GM19023 (cell line): ENCODE results near the gene VCL.
"Not testable (repeated sequence)": the region's sequence is repeated elsewhere in the genome, so short reads cannot be mapped to it uniquely, and the experiment has no call there.

ENCODE experiments used
- ATAC-seq: cut with Tn5 transposase; IDR thresholded peaks from one replicate; pipeline ENCODE4 v1.9.1; 2021; ENCODE audit warnings: mild to moderate bottlenecking, moderate library complexity; ENCODE audit not compliant: unreplicated experiment

VCL gene

GRCh38 chr10:74035303-74035702 is 37.4 kb downstream of the VCL start:
- no peak for ATAC-seq

GRCh38 chr10:74036474-74036873 is 38.6 kb downstream of the VCL start:
- ATAC-seq = no peak

- no peak for ATAC-seq
Observed at GRCh38 chr10:74039561-74040145, 41.7 kb downstream of the VCL start.

- no peak for ATAC-seq
Observed at GRCh38 chr10:74040200-74041126, 42.5 kb downstream of the VCL start.

GRCh38 chr10:74044419-74044818 is 46.5 kb downstream of the VCL start:
- ATAC-seq = no peak

- no peak for ATAC-seq
Observed at GRCh38 chr10:74047304-74047703, 49.4 kb downstream of the VCL start.

GRCh38 chr10:74047871-74048270 is 50.0 kb downstream of the VCL start:
- no peak for ATAC-seq

GRCh38 chr10:74048433-74048832 is 50.5 kb downstream of the VCL start:
- no peak for ATAC-seq

- ATAC-seq = no peak
Observed at GRCh38 chr10:74049955-74050354, 52.0 kb downstream of the VCL start.

- no peak for ATAC-seq
Observed at GRCh38 chr10:74050653-74051052, 52.7 kb downstream of the VCL start.

- ATAC-seq = no peak
Observed at GRCh38 chr10:74051736-74052342, 53.9 kb downstream of the VCL start.

- ATAC-seq = no peak
Observed at GRCh38 chr10:74052994-74053393, 55.1 kb downstream of the VCL start.

- ATAC-seq = no peak
Observed at GRCh38 chr10:74055383-74056049, 57.6 kb downstream of the VCL start.

- ATAC-seq = no peak
Observed at GRCh38 chr10:74056050-74056818, 58.3 kb downstream of the VCL start.

- ATAC-seq = no peak
Observed at GRCh38 chr10:74058071-74058470, 60.2 kb downstream of the VCL start.

- ATAC-seq = no peak
Observed at GRCh38 chr10:74058658-74059057, 60.7 kb downstream of the VCL start.

GRCh38 chr10:74061104-74061503 is 63.2 kb downstream of the VCL start:
- no peak for ATAC-seq

- ATAC-seq = not testable (repeated sequence)
Observed at GRCh38 chr10:74061978-74062377, 64.1 kb downstream of the VCL start.

GRCh38 chr10:74063256-74063655 is 65.3 kb downstream of the VCL start:
- no peak for ATAC-seq
